HG03460 (cell line): ENCODE data around the gene NME3.

Experiments
- ATAC-seq: cut with Tn5 transposase; IDR thresholded peaks from one replicate; pipeline ENCODE4 v1.9.1; 2021; ENCODE audit not compliant: unreplicated experiment

The NME3 gene

DNA sequence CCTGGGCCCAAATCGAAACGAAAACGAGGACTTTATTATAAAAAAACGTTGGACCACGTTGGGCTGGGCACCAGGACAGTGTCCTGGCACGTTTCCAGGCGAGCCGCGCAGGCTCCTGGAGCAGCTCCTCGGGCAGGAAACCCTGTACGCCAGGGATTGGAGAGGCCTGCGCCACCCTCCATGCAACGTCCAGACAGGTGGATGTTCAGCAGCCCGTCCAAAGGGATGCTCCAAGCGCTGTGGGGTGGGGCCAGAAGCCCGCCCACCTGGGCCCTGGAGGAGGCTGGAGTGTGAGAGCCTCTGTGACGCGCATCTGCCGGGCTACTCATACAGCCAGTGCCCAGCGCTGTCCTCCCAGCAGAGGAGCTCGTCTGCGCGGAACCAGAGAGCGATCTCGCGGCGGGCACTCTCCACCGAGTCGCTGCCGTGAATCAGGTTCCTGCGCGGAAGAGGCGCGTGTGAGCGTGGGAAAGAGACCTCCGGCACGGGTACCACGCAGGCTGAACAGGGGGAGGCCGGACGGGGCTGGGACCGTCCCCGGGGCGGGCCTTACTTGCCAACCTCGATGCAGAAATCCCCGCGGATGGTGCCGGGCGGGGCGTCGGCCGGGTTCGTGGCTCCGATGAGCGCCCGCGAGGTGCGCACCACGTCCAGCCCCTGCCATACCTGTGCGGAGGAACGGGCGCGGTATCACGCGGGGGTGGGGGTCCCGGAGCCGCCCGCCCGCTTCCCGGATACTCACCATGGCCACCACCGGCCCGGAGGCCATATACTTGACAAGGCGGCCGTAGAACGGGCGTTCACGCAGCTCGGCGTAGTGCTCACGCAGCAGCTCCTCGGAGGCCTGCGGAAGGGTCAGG is 785 bp downstream of the NME3 start:
- no peak for ATAC-seq

DNA sequence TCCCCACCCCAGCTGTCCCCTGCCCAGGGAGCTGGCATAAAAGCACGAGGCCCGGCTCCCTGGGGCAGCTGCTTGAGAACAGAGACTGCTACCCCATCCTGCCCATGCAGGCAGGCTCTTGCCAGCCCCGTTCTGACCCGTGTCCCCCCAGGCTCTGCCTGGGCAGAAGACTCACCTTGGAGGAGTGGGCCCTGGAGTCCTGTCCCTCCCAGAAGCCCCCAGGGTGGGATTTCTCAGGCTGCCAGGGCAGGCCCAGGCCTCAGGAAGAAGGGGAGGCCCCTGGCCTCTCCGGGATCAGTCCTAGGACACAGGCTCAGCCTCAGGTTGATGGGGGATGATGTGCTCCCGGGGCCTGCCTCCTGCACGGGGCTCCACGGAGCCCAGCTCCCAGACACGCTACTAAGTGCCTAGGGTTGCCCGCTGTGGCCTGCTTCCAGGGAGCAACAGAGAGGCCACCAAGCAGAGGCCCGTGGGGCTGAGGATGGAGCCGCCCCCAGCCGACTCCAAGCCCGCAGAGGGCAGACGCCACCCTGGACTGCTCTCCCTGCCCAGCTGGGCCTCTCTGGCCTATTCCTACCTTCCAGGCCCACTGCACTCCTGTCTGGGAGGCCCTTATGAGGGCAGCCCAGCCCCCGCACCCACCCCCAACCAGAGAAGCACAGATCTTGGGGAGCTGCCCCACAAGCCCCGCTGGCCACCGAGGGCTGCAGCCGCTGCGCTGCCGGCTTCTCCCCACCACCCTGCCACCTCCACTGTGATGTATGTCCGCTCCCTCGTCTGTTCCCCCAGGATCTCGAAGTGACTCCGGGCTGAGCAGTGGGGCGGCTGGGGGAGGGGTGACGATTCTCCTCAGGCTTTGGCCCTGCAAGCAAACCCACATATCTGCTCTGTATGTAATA is 1.7 kb downstream of the NME3 start:
- no peak for ATAC-seq

DNA sequence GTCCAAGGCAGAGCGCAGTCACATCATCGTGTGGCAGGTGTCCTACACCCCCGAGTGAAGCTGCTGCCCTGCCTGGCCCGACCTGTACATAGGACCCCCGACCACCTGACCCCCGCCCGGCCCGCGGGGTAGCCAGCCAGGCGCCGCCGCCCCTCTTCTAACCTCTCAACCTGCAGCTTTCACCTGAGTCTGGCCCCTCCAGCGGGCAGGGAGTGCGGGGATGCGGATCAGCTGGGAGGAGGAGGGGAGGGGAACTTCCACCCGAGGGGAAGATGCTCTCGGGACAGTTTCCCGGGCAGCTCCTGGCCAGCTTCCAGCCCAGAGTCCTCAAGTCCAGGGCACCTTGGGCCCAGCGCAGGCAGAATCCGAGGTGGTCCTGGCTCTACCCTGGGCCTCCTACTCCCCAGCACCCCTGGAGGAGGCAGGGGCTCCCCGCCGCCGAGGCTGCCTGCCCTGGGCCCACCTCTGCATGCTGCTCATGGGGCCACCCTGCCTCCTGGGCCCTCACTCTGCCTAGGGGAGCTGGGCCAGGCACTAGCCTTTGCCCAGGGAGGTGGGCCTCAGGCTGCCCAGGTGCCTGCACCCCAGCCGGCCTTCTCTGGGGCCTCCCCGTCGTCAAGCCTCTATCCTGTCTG is 2.5 kb downstream of the NME3 start:
- no peak for ATAC-seq

DNA sequence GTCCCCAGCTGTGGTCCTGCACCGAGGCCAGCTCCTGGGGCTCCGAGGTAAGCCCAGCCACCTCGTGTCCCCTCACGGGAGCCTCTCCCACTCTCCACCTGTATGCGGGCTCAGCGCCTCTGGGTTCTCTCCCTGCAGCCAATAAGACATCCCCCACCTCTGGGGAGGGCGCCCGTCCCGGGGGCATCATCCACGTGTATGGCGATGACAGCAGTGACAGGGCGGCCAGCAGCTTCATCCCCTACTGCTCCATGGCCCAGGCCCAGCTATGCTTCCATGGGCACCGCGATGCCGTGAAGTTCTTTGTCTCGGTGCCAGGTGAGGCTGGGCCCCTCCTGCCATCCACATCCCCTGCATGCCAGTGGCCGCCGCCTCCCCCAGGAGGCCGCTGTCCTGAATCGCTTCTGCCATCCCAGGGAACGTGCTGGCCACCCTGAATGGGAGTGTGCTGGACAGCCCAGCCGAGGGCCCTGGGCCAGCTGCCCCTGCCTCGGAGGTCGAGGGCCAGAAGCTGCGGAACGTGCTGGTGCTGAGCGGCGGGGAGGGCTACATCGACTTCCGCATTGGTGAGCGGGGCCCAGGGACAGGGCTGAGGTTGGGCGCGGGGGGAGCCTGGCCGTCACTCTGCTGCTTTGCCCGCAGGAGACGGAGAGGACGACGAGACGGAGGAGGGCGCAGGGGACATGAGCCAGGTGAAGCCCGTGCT is 3.1 kb downstream of the NME3 start:
- ATAC-seq: no peak

DNA sequence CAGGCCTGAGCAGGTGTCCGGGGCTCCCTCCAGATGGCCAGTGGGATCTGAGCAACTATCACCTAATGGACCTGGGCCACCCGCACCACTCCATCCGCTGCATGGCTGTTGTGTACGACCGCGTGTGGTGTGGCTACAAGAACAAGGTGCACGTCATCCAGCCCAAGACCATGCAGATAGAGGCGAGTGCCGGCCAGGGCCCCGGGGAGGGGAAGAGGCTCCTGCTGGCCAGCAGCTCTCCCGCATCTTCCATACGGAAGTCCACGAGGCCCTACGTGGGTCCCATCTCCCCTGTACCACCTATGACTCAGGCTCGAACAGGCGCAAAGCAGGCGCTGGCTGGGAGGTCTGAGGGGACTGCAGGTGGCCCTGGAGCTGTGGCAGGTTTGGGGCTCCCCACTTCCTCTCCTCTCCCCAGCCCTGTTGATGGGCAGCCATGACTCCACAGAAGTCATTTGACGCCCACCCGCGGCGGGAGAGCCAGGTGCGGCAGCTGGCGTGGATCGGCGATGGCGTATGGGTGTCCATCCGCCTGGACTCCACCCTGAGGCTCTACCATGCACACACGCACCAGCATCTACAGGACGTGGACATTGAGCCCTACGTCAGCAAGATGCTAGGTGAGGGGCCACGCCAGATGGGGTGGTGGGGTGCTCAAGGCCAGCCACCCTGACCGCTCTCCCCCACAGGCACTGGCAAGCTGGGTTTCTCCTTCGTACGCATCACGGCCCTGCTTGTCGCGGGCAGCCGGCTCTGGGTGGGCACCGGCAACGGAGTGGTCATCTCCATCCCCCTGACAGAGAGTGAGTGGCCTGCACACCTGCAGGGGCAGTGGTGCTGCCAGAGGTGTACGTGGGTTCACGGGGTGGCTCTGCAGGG is 4.0 kb downstream of the NME3 start:
- no peak for ATAC-seq

DNA sequence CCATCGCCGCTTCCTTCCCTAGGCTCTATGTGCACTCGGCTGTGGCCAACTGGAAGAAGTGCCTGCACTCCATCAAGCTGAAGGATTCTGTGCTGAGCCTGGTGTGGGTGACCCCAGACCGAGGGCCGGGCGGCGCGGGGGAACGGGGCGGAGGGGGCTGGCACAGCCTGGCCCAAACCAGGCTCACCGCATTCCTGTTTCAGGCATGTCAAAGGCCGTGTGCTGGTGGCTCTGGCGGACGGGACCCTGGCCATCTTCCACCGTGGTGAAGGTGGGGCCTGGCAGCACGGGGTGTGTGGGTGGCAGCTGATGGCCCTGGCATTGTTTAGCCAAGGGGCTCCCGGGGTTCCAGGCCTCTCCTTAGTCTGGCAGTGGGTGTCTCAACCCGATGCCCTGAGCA is 4.6 kb downstream of the NME3 start:
- ATAC-seq: no peak

DNA sequence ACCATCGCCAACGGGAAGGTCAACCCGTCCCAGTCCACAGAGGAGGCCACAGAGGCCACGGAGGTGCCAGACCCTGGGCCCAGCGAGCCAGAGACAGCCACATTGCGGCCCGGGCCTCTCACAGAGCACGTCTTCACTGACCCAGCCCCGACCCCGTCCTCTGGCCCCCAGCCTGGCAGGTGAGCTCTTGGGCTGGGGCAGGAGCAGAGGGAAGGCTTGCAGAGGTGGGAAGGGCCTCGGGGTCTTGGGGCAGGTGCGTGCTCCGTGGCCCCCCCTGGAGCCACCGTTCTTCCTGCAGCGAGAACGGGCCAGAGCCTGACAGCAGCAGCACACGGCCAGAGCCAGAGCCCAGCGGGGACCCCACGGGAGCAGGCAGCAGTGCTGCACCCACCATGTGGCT is 5.1 kb downstream of the NME3 start:
- no peak for ATAC-seq

DNA sequence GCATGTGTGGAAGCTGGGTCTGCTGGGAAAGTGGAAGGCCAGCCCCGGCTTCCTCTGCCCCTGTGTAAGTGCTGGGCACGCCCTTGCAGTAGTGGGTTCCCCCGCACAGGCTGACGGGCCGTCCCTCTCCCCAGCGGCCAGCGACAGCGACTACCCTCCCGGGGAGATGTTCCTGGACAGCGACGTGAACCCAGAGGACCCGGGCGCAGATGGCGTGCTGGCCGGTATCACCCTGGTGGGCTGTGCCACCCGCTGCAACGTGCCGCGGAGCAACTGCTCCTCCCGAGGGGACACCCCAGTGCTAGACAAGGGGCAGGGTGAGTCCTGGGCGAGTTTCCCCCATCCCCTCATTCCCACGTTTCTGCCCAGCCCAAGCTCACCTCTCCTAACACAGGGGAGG is 5.5 kb downstream of the NME3 start:
- ATAC-seq: no peak

DNA sequence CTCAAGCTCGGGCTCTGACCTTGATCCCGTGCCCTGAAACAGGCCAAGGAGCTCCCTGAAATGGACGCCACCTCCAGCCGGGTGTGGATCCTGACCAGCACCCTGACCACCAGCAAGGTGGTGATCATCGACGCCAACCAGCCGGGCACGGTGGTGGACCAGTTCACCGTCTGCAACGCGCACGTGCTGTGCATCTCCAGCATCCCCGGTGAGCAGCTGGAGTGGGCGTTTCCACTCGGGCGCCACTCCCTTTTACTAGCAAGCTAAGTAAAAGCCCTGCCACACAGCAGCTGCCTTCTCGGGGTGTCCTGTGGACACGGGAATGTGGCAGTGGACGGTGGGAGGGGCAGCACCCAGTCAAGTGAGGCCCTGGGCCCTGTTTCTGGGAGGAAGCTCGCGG is 6.4 kb downstream of the NME3 start:
- no peak for ATAC-seq

DNA sequence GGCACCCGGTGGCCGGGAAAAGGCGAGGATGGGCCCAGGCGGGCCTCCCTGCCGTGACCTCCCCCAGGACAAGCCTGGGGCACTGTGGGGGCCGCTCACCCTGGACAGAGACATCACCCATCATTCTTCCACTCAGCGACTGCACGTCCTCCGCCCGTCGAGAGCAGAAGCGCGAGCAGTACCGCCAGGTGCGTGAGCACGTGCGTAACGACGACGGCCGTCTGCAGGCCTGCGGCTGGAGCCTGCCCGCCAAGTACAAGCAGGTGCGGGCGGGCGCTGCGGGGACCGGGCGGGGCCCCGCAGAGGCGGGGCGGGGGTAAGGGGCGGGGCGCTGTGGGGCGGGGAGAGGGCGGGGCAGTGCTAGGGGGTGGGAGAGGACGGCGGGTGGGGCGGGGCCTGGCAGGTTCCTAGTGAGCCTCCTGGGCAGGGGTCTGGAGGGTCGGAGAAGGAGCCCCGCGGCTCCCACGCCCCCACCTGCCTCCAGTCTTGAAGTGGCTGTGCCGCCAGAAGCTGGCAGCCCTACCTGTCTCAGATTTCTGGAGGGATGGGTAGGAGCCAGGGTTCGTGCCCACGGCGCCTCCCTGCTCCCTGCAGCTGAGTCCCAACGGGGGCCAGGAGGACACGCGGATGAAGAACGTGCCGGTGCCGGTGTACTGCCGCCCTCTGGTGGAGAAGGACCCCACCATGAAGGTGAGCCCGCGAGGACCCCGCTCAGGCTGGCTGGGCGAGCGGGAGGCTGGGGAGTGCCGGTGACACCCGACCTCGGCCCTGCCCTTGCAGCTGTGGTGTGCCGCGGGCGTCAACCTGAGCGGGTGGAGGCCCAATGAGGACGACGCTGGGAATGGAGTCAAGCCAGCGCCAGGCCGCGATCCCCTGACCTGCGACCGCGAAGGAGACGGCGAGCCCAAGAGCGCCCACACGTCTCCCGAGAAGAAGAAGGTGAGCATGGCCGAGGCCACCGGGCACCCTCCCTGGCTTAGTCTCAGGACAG is 7.5 kb downstream of the NME3 start:
- no peak for ATAC-seq

DNA sequence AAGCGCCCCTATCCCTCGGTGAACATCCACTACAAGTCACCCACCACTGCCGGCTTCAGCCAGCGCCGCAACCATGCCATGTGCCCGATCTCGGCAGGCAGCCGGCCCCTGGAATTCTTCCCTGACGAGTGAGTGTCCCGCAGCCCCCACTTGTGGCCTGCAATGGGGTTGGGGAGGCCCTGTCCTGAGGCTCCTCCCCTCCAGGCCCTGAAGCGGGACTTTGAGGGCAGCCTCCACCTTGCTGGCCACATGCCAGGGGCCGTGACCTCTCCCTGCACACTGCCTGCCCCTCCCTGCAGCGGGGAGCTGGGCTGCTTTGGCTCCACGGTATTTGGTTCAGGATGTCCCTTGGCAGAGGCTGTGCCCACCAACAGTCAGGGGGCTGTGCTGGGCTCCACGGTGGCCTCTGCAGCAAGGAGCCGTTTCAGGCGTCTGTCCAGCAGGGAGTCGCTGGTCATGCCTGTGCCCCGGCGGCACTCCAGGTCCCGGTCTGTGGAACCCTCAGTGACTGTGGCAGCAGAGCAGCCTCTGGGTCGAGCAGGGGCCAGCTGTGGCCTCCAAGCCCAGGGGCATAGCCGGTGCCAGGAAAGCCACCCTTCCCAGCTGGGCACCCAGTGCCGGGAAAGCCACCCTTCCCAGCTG is 8.3 kb downstream of the NME3 start:
- ATAC-seq: no peak

DNA sequence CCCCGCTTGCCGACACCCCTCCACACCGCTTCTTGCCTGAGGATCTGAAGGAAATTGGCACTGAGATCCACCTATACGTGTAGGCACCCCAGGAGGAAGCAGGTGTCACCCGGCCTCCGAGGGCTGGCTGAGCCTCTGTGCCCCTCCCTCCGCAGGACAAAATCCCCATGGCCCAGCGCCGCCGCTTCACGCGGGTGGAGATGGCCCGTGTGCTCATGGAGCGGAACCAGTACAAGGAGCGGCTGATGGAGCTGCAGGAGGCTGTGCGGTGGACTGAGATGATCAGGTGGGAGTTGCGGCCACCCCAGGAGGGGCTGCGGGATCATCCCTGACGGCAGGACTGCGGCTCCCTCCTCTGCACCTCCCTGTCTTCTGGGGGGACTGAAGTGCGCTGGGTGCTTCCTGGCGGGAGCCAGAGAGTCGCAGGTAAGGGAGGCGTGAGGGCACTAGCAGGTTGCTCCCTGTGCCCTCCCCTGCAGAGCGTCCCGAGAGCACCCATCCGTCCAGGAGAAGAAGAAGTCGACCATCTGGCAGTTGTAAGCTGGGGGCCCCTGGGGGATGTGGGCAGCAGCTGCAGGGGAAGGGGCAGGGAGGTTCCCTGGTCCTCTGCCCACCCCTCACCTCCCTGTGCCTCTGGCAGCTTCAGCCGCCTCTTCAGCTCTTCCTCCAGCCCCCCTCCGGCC is 9.0 kb downstream of the NME3 start:
- ATAC-seq: no peak

DNA sequence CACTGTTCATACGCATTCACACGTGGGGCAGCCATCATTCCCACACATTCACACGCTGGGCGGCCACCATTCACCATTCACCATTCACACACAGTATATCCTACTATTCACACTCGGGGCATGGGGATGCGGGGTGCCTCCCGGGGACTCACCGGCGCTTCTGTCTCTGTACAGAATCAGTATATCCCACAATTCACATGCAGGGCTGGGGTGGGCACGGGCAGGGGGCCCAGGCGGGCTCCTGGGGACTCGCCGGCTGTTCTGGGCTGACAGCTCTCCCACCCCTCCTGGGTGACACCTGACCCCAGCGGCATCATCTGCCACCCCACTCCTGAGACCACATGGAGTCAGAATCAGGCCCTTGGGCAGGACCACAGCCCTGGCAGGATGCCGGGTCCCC is 9.6 kb downstream of the NME3 start:
- ATAC-seq: no peak

DNA sequence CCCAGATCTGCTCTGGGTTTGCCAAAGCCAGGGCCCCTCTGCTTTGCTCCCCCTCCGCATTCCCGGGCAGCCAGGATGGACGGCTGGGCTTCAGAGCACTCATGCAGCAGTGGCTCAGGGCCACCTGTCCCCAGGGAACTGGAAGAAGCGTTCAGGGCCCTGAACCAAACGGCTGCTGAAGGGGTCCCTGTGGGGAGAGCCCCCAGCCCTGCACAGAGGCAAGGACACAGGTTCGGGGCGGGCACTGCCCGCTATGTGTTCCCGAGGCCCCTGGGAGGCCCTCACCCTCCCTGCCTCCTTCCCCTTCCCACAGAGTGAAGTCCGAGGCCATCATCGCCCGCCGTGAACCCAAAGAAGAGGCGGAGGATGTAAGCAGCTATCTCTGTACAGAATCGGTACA is 10.4 kb downstream of the NME3 start:
- no peak for ATAC-seq

DNA sequence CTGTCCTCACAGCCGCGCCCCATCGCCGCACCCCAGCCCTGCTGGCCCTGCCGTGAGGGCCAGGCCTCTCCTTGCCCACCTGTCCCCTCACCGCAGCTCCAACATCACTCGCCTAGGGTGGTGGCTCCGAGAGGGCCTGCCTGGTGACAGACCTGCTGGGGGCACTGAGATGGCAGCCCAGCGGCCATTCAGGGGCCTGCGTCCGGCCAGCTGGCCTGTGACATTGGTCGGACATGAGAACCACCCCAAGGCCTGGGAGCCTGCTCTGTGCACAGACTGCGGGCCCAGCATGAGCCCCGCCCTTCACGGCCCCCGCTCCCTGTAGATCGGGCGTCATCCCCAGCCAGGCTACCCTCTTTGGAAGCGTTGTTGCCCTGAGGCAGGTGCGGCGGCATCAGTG is 11.8 kb downstream of the NME3 start:
- no peak for ATAC-seq

DNA sequence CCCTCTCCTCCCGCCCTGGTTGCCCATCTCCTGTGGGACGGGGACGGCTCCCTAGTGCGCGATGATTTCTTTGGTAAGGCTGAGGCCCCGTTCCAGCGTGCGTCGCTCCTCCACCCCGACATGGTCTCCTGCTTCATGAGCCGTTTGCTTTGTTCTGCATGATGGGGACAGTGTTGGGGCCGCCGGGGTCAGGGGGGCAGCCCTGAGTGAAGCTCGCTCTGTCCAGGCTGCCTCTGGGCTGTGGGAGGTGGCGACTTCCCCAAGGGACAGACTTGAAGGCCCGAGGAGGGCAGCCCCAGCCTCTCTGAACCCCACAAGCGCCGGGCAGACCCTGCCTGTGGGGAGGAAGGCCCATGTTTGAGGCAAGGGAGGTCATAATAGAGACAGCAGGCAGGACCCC is 12.4 kb downstream of the NME3 start:
- ATAC-seq: no peak

DNA sequence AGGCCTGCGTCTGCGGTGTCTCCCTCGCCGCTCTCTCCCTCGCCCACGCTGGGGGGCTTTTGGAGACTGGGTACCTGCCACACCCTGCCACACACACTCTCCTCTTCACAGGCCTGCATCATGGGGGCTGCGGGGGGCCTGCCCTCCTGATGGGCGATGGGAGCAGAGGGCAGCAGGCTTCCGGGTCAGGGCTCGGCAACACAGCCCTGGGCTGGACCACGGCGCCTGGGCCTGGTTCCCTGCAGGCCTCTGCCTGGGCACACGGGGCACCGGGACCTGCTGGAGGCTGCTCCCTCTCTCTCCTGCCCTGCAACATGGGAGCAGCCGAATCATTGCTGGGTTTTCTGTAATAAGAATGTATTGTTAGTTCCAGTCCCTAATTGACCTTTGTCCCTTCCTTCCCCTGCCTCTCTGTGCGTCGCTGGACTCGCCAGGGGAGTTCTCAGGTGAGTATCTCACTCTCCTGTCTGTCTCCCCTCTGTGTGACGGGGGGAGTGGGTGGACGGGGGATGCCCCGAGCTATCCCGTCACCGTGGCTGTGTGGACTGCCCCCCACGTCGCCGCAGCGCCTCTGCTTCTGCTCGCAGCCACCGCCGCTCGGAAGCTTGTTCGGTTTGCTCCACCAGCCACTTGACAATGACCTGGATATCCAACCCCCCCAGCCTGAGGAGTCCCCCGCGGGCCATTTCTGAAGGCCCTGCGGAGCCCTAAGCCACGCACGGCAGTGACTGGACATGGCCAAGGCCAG is 13.5 kb downstream of the NME3 start:
- ATAC-seq: no peak
